Mammary epithelial cell (primary cell): ENCODE data around the gene CAPN3.

Experiments used
- EZH2 ChIP-seq: IDR thresholded peaks from 2 replicates; pipeline ENCODE4 v1.6.1; 2012; ENCODE audit warnings: low read length, inconsistent platforms, borderline replicate concordance
- TF ChIP-seq, protein P1 (sequence below), 2 donors: IDR thresholded peaks in 1 of 2; conservative IDR thresholded peaks in 1 of 2; 2 replicates each; pipeline ENCODE4 v1.5.1; 2011 to 2012; ENCODE audit warnings: inconsistent platforms in 2 of 2, low read length in 2 of 2, mild to moderate bottlenecking in 2 of 2, control low read depth in 1 of 2, low read depth in 1 of 2; ENCODE audit not compliant: insufficient read depth in 1 of 2; ENCODE audit errors: extremely low read depth in 1 of 2

DNA sequence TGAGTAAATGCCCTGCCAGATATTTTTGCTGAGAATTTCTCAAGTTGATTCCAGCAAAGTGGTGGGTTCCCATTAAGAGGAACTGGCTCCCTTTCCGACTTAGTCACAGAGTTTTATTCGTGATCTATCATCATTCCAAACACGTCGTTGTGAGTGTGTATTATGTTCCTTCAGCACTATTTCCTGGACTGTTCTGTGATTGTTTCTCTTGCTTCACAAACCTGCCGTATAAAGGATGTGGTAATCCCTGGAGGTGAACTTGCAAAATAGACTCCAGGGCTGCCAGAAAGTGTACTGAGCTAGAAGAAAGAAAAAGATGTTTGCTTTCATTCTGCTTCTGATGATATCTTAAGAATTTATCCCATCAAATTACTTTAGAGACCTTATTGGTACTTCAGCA is 14.5 kb upstream of the CAPN3 start:
- TF ChIP-seq, protein P1, sequence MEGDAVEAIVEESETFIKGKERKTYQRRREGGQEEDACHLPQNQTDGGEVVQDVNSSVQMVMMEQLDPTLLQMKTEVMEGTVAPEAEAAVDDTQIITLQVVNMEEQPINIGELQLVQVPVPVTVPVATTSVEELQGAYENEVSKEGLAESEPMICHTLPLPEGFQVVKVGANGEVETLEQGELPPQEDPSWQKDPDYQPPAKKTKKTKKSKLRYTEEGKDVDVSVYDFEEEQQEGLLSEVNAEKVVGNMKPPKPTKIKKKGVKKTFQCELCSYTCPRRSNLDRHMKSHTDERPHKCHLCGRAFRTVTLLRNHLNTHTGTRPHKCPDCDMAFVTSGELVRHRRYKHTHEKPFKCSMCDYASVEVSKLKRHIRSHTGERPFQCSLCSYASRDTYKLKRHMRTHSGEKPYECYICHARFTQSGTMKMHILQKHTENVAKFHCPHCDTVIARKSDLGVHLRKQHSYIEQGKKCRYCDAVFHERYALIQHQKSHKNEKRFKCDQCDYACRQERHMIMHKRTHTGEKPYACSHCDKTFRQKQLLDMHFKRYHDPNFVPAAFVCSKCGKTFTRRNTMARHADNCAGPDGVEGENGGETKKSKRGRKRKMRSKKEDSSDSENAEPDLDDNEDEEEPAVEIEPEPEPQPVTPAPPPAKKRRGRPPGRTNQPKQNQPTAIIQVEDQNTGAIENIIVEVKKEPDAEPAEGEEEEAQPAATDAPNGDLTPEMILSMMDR (conservative IDR thresholded peaks at IDR 0.05 in 1 of 2, IDR thresholded peaks at IDR 0.05 in 1 of 2; ENCODE audit: extremely low read depth in 1 of 2, insufficient read depth in 1 of 2, low read depth in 1 of 2, low read length in 2 of 2): no peak
- no peak for TF ChIP-seq EZH2
